ENCODE measurements around the gene SND1. TPM values are rescaled to one million over a fixed set of nuclear protein-coding genes. Genes with fewer than 3 reads are reported as not detected.

The SND1 gene
- total and polyA plus RNA-seq, 2 donors (not counting 3 experiments of a cell fraction or from before 2014, with no cell fraction given), result 116 to 249 TPM

DNA sequence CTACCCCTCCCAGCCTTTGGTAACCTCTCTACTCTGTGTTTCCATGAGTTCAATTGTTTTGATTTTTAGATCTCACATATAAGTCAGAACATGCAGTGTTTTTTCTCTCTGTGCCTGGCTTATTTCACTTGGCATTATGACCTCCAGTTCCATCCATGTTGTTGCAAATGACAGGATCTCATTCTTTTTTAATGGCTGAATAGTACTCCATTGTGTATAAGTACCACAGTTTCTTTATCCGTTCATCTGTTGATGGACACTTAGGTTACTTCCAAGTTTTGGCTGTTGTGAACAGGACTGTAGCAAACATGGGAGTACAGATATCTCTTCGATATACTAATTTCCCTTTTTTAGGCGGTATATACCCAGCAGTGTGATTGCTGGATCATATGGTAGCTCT, 237.7 kb downstream of the SND1 start:
- dilution Hi-C loops (cut with MboI; ENCODE audit: extremely low pct_ligation_motif_present, low sequenced_read_pairs), result no loop called here
- ChIA-PET CTCF (no interaction called here), POLR2A (no interaction called here)
- Histone ChIP-seq H3K9me3 (replicated peaks; ENCODE audit: control insufficient read depth, insufficient read depth, low read length) (no peaks in the 10 kb centered on the region), H3K4me2 (ENCODE audit: insufficient read depth, low read length) (no peak overlapping the region), H3K9me1 (replicated peaks; ENCODE audit: control insufficient read depth, extremely low read depth, insufficient read depth, low read length) (no peaks in the 10 kb centered on the region), H3K9ac (replicated peaks; ENCODE audit: extremely low read depth, insufficient read depth, low read length) (no peak overlapping the region), H4K20me1 (replicated peaks; ENCODE audit: control insufficient read depth, extremely low read depth, insufficient read depth, low read length) (no peaks in the 10 kb centered on the region), H3K4me1 (ENCODE audit: control insufficient read depth, extremely low read depth, insufficient read depth, low read length) (peaks cover 23% of the 10 kb centered on the region), H3K4me3 (replicated peaks in 1 of 3; ENCODE audit: insufficient read depth in 1 of 3, low read depth in 1 of 3, low read length in 3 of 3) (no peak overlapping the region), H3K36me3 (ENCODE audit: control insufficient read depth in 2 of 2, extremely low read depth in 1 of 2, insufficient read depth in 2 of 2, low read length in 2 of 2) (peaks cover 3 to 10% of the 10 kb centered on the region in 2 experiments), H3K27me3 (ENCODE audit: control insufficient read depth in 2 of 2, insufficient read depth in 2 of 2, low read length in 2 of 2) (no peaks in the 10 kb centered on the region), H3K79me2 (ENCODE audit: control insufficient read depth, insufficient read depth, low read length) (peaks cover 14% of the 10 kb centered on the region), H3K27ac (ENCODE audit: insufficient read depth, low read depth, low read length) (no peak overlapping the region), H2AFZ (ENCODE audit: low read depth, low read length) (no peak overlapping the region)
- no TSS peak for BruUV-seq (replicated peaks)
- no peak for DNase-seq (ENCODE audit: low read depth, low spot score)
- FAIRE-seq, result no peak
- TF ChIP-seq POLR2A (IDR thresholded peaks at IDR 0.05; ENCODE audit: low read depth, low read length) (no peak), JUN (IDR thresholded peaks at IDR 0.05; ENCODE audit: borderline replicate concordance, insufficient read depth, insufficient read length, low read depth) (no peak), GATA2 (IDR thresholded peaks at IDR 0.05; ENCODE audit: insufficient read depth, insufficient read length, low read depth, low read length) (no peak), POLR2AphosphoS5 (IDR thresholded peaks at IDR 0.05; ENCODE audit: insufficient read depth, low read depth, low read length) (no peak), FOS (IDR thresholded peaks at IDR 0.05; ENCODE audit: borderline replicate concordance, insufficient read depth, low read length) (no peak), MAX (IDR thresholded peaks at IDR 0.05; ENCODE audit: insufficient read depth, insufficient read length) (no peak), MYC (IDR thresholded peaks at IDR 0.05; ENCODE audit: low read depth, low read length) (no peak), EZH2 (IDR thresholded peaks at IDR 0.05; ENCODE audit: borderline replicate concordance, low read depth, low read length, severe bottlenecking) (no peak)
- TF ChIP-seq, protein P1, sequence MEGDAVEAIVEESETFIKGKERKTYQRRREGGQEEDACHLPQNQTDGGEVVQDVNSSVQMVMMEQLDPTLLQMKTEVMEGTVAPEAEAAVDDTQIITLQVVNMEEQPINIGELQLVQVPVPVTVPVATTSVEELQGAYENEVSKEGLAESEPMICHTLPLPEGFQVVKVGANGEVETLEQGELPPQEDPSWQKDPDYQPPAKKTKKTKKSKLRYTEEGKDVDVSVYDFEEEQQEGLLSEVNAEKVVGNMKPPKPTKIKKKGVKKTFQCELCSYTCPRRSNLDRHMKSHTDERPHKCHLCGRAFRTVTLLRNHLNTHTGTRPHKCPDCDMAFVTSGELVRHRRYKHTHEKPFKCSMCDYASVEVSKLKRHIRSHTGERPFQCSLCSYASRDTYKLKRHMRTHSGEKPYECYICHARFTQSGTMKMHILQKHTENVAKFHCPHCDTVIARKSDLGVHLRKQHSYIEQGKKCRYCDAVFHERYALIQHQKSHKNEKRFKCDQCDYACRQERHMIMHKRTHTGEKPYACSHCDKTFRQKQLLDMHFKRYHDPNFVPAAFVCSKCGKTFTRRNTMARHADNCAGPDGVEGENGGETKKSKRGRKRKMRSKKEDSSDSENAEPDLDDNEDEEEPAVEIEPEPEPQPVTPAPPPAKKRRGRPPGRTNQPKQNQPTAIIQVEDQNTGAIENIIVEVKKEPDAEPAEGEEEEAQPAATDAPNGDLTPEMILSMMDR (IDR thresholded peaks at IDR 0.05; ENCODE audit: extremely low read depth in 1 of 2, insufficient read depth in 1 of 2, low read depth in 1 of 2, low read length in 2 of 2), result no peak
- intact Hi-C loops (cut with micrococcal nuclease), result no loop called here

Data from endothelial cell of umbilical vein (primary cell).